Stimulated activated CD4-positive, alpha-beta T cell treated with anti-CD3 and anti-CD28 coated beads, Interleukin-2, amount 100 ng/mL, for 4 hours (primary cell): Measurements from ENCODE around the gene NFU1.
"Not testable (repeated sequence)": the region's sequence is repeated elsewhere in the genome, so short reads cannot be mapped to it uniquely, and the experiment has no call there.

Source experiments
- DNase-seq: peaks from one replicate; pipeline ENCODE4 v3.0.0-alpha.2; 2020; ENCODE audit warnings: low read depth

NFU1 gene

GRCh38 chr2:69450735-69451416, 13.6 kb upstream of the NFU1 start:
- DNase-seq: no peak

GRCh38 chr2:69449906-69450305, 12.7 kb upstream of the NFU1 start:
- DNase-seq: no peak

DNA sequence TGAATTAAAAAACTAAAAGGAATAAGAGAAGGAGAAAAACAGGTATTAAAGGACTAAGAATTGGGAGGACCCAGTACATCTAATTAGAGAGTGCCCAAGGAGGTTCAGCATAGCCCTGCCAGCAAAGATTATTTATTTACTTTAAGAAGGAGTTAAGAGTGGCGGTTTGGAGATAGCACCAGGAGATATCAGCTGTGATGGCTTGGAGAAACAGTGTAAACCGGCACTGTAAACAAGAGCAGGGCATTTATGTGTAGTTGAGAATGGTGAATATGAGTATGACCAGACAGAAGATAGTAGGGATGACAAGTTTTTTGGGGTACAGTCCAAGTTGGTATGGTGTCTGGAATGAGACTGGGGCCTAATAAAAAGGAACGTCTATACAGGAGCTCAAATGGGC, 6.4 kb upstream of the NFU1 start:
- DNase-seq: not testable (repeated sequence)

DNA sequence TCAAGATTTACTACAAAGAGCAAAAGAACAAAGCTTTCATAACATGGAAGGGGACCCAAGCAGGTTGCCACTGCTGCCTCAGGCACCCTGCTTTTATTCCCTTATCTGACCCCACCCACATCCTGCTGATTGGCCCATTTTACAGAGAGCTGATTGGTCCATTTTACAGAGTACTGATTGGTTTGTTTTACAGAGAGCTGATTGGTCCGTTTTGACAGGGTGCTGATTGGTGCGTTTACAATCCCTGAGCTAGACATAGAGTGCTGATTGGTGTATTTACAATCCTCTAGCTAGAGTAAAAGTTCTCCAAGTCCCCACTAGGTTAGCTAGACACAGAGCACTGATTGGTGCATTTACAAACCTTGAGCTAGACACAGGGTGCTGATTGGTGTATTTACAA, 2.3 kb upstream of the NFU1 start:
- not testable (repeated sequence) for DNase-seq

DNA sequence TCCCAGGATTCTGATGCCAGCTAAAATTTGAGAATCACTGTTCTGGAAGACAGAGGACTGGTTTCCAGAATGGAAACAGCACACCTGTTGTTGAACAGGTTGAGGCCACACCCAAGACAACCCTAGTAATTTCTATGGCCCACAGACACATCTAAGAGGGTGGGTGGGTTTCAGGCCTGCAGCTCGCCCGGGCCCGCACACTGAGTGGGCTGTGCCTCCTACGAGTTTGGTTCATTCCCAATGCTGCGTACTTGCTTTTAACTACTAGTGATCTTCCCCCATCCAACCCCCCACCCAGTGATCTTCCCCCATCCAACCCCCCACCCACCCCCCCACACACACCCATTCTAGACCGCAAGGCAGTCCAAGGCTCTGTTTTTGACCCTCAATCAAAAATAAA, 1.3 kb upstream of the NFU1 start:
- no peak for DNase-seq

DNA sequence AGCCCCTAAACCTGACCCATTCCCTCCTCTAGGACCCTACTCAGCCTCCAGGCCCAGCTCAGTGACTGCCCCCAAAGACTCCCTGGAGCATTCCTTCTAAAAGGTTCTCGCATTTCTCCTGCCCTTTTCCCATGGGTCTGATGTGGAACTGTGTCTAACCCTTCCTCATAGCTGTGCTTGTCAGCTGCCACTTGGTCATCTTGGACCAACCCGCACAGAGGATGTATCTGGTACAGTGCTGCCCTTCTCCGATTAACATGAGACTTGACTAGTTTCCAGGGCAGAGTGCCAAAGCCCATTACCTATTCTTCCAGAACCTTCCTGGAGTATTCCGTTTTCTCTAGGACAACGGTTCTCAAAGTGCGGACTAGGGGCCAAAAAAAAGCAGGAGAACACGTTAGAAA, 518 bp upstream of the NFU1 start:
- no peak for DNase-seq

GRCh38 chr2:69436596-69436937, 668 bp downstream of the NFU1 start:
- no peak for DNase-seq

DNA sequence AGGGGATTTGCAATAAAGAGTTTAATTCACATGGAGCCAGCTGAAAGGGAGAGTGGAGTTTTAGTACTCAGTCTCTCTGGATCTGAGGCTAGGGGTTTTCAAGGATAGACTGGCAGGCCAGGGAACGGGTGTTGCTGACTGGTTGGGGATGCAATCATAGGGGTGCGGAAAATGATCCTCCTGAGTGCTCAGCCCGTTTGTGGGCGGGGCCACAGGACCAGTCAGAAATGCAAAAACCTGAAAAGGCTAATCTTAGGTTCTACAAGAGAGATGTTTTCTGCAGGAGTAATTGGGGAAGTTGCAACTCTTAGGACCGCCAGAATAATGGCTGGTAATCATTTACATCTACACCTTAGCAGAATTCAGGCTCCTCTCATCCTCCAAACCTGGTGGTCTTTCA, 2.5 kb downstream of the NFU1 start:
- no peak for DNase-seq

DNA sequence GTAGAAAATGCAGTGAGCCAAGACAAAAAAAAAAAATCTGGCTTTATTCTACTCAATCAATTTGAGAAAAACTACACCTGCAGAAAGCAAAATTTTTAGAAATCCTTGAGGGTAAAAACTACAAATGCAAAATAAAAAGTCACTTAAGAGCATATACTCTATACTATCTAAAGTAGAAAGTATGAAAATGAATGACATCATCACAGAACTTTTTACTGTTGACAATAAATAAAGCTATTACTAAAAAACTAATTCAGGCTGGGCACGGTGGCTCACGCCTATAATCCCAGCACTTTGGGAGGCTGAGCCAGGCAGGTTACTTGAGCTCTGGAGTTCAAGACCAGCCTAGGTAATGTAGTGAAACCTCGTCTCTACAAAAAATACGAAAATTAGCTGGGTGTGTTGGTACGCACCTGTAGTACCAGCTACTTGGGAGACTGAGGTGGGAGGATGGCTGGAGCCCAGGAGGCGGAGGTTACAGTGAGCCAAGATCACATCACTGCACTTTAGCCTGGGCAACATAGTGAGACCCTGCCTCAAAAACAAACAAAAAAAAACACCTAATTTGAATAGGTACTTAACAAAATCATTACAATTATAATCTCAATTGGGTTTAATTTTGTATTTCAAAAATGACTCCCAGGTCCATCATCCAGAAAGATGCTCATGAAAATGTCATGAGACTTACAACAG, 7.6 kb downstream of the NFU1 start:
- no peak for DNase-seq

GRCh38 chr2:69428981-69429380, 8.3 kb downstream of the NFU1 start:
- DNase-seq: no peak

DNA sequence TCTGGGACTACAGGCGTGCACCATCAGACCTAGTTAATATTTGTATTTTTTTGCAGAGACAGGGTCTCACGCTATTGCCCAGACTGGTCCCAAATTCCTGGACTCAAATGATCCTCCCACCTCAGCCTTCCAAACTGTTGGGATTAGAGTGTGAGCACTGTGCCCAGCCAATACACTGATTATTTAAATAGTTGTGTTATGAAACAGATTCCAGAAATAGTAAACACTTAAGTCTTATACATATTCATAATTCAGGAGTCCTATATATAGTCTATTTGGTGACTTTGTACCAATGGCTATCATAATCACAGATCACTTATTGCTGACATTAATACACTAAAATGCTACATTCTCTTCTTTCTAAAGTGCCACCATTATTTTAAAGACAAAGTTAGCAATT, 12.8 kb downstream of the NFU1 start:
- no peak for DNase-seq

- no peak for DNase-seq
These were observed 15.0 kb downstream of the NFU1 start for GRCh38 chr2:69422198-69422597.

GRCh38 chr2:69419111-69419510, 18.1 kb downstream of the NFU1 start:
- DNase-seq: not testable (repeated sequence)

- no peak for DNase-seq
These were observed 21.1 kb downstream of the NFU1 start for GRCh38 chr2:69416147-69416546.

DNA sequence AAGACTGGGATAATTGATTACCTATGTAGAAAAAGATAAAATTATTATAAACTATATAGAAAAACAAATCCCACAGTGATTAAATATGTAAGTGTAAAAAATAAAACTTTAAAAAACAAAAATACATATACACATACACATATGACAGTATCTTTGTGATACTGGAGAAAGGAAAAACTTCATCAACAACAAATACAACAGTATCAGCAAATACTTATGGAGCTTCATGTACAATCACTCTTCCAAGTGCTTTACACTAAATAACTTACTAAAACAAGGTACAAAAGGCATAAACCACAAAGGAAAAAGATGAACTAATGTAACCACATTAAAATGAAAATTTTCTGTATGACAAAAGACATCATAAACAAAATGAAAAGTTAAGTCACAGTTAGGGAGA, 26.1 kb downstream of the NFU1 start:
- DNase-seq: no peak

DNA sequence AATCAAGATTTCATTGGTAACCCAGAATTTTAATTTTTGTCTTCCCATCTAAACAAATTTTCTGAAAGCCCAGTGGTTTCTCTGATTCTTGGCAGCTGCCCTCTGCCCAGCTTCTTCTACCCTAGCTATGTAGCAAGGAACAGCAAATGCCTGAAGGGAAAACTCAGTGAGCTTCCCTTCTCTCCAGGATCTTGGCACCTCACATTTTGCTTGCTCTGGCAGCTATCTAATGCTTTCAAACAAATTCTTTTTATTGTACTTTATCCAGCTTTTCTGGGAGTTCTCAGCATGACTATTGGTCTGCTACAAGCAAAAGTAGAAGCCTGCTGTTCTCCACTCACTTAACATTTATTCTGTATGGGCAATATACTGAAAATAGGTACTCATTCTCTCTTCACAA, 31.9 kb downstream of the NFU1 start:
- DNase-seq: no peak

- DNase-seq: no peak
These were observed 37.1 kb downstream of the NFU1 start for GRCh38 chr2:69400121-69400520.

DNA sequence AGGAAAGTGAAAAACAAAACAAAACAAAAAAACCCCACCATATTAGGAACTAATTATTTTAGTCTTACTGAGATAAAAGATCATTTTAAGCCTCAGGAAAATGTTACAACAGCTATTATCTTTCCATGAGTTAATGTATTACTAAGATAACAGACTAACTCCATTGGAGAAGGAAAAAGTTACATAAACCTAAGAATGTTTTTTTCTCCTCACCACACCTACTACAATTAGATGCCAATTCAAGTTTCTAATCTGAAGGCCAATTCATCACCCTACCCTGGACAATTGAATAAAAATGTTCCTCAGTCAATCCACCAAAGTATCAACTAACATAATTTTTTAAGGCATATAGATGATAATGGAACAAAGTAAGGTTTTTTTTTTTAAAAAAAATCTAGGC, 40.0 kb downstream of the NFU1 start:
- no peak for DNase-seq

- no peak for DNase-seq
These were observed 41.4 kb downstream of the NFU1 start for GRCh38 chr2:69395866-69396265.

GRCh38 chr2:69393963-69394362, 43.3 kb downstream of the NFU1 start:
- DNase-seq: no peak

- no peak for DNase-seq
These were observed 46.8 kb downstream of the NFU1 start for GRCh38 chr2:69390471-69390870.

DNA sequence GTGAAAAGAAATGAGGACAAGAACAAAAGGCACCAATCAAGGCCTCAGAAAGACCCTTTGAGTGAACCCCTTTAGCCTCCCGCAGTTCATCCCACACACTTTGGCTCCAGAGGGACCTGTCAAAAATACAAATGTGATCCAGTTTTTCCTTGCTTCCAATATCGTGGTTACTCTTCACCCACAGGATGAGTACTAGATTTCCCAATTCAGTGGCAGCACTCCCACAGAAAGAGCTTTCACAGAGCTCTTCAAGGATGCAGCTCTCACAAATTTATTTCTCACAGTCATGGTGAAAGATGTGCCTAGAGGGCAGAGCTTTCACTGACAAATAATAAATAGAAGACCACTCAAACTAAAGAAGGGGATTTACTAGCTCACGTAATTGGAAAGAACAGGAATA, 47.2 kb downstream of the NFU1 start:
- DNase-seq: no peak

GRCh38 chr2:69389271-69389670, 48.0 kb downstream of the NFU1 start:
- DNase-seq: no peak
